Upper lobe of right lung (tissue), 1 donor: Measurements from ENCODE around the gene CTTN. TPM values are rescaled to one million over a fixed set of nuclear protein-coding genes. Genes with fewer than 3 reads are reported as not detected.
A peak's percentile ranks its signal among the peaks of the same experiment; 100 is the strongest.

Source experiments
- ATAC-seq: fragments of 200-7000 bp; cut with Tn5 transposase; one replicate; pipeline ENCODE4 v1.9.1; 2020; ENCODE audit warnings: mild to moderate bottlenecking, moderate library complexity
- DNase-seq: peaks from one replicate; pipeline ENCODE4 v3.0.0-alpha.2; 2020
- H3K27ac ChIP-seq: fragments of 200-600 bp; one replicate; pipeline ENCODE4 v1.8.0; 2022
- H3K27me3 ChIP-seq: fragments of 200-600 bp; one replicate; pipeline ENCODE4 v1.8.0; 2022; ENCODE audit warnings: mild to moderate bottlenecking
- H3K36me3 ChIP-seq: fragments of 200-600 bp; one replicate; pipeline ENCODE4 v1.8.0; 2022
- H3K4me1 ChIP-seq: fragments of 200-600 bp; one replicate; pipeline ENCODE4 v1.8.0; 2022
- H3K4me3 ChIP-seq: fragments of 200-600 bp; one replicate; pipeline ENCODE4 v1.8.0; 2022; ENCODE audit warnings: mild to moderate bottlenecking
- H3K9me3 ChIP-seq: fragments of 200-600 bp; one replicate; pipeline ENCODE4 v1.8.0; 2022
- CTCF ChIP-seq: fragments of 200-600 bp; IDR thresholded peaks from one replicate; pipeline ENCODE4 v1.8.0; 2022; ENCODE audit warnings: antibody characterized with exemption
- intact Hi-C: fragments of 100-400 bp; cut with DNase I; formaldehyde crosslinking; loops from one replicate; pipeline ENCODE4 v1.11.0; 2022
- total RNA-seq: library from RNA; stranded (reverse); fragmentation: NEBNext Ultra II Directional; extraction: Animal tissue kit (Norgen Biotek cat#: 25700); gene quantifications from one replicate; pipeline ENCODE4 v1.2.1, GENCODE V29; 2021
- donor health status: DM: no; HTN: yes; CAD: no; lungs with severe emphysema.

CTTN gene
- total RNA-seq, 1 donor from 2014 or later, result 177 TPM

- Histone ChIP-seq H3K4me1 (no peaks in the 10 kb centered on the region), H3K27ac (no peak overlapping the region), H3K36me3 (peaks cover 61% of the 10 kb centered on the region), H3K9me3 (no peaks in the 10 kb centered on the region), H3K27me3 (no peaks in the 10 kb centered on the region), H3K4me3 (no peak overlapping the region)
- ATAC-seq (no peak), DNase-seq (no peak)
- intact Hi-C loops, result no loop called here
- TF ChIP-seq CTCF, result no peak
Measured at GRCh38 chr11:70353329-70353728, 45.0 kb upstream of the CTTN start.

- DNase-seq (no peak), ATAC-seq (no peak)
- peaks cover 61% of the 10 kb centered on the region for H3K36me3 ChIP-seq
- intact Hi-C loops, result no loop called here
- no peak overlapping the region for H3K4me3 ChIP-seq
- H3K4me1 ChIP-seq, result no peaks in the 10 kb centered on the region
- no peak for TF ChIP-seq CTCF
- no peaks in the 10 kb centered on the region for H3K9me3 ChIP-seq
- no peaks in the 10 kb centered on the region for H3K27me3 ChIP-seq
- H3K27ac ChIP-seq, result no peak overlapping the region
Measured at GRCh38 chr11:70353900-70354568, 44.3 kb upstream of the CTTN start.

GRCh38 chr11:70354629-70355028 is 43.7 kb upstream of the CTTN start:
- Histone ChIP-seq H3K27me3 (no peaks in the 10 kb centered on the region), H3K4me1 (no peaks in the 10 kb centered on the region), H3K36me3 (peaks cover 61% of the 10 kb centered on the region), H3K9me3 (no peaks in the 10 kb centered on the region), H3K27ac (no peak overlapping the region), H3K4me3 (no peak overlapping the region)
- TF ChIP-seq CTCF, result no peak
- intact Hi-C loops, result no loop called here
- ATAC-seq (no peak), DNase-seq (no peak)

DNA sequence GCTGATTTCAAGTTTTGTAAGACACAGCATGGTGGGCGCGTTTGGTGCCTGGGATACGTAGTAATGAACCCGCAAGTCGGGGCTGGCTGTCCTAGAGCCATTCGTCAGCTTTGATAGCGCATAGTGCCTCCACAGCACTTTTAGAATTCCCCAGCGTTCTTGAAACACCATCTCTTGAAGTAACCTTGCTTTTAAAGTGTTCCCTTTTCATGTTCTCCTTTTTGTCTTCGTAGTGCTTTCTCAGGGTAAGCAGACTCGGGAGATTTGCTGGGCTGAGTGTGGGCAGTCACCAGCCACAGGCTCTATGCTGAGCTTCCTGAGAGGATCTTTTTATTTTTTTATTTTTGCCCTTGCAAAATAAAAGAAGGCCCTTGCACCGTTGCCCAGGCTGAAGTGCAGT is 39.6 kb upstream of the CTTN start:
- Histone ChIP-seq H3K4me1 (no peaks in the 10 kb centered on the region), H3K27ac (no peak overlapping the region), H3K4me3 (no peak overlapping the region), H3K9me3 (no peaks in the 10 kb centered on the region), H3K36me3 (peaks cover 89% of the 10 kb centered on the region), H3K27me3 (no peaks in the 10 kb centered on the region)
- TF ChIP-seq CTCF, result no peak
- DNase-seq, result no peak
- ATAC-seq, result peak; percentile 82
- intact Hi-C loops, result no loop called here

DNA sequence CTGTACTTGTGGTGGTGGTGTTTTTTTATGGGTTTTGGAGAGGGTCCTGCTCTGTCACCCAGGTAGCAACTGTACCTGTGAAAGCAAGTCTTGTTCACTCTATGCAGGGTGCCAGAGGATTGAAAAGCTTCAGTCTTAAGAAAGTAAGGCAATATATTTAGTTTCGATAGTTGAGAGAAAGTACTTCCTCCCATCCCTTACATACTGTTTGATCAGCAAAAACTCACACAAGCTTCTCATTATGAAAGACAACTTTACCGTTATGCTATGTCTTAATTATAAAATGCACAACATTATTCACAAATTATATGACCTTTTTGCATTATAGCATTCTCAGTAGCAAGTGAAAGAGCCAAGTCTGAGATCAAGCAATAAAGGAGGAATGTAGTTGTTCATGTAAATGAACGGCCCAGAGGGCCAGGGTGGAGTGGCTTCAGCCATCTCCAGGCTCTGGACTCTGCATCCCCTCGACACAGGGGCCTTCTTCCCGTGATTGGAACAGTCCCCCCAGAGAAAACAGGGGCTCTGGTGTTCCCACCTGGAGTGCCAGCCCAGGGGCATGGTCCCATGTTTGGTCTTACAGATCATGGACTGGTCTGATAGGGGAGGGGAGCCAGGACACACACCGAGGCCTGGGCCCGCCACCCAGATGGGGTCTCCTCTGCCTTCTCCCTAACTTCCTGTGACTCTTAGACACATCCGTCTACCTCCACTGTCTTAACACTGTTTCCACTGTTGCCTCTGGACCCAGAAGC is 38.7 kb upstream of the CTTN start:
- intact Hi-C loops, result no loop called here
- no peak overlapping the region for H3K27ac ChIP-seq

More for the DNA sequence above, 38.7 kb upstream of the CTTN start:
- TF ChIP-seq CTCF, result no peak
- DNase-seq (no peak), ATAC-seq (no peak)
- Histone ChIP-seq H3K4me1 (no peaks in the 10 kb centered on the region), H3K4me3 (no peak overlapping the region), H3K36me3 (peaks cover 89% of the 10 kb centered on the region), H3K9me3 (no peaks in the 10 kb centered on the region), H3K27me3 (no peaks in the 10 kb centered on the region)
